HEK293 (cell line): ENCODE results near the gene HMX1.

ENCODE experiments used
- CTCF ChIA-PET: fragments of 350-600 bp; formaldehyde crosslinking; extraction: SDS; loops from one replicate; lab custom pipeline; 2021; ENCODE audit warnings: antibody characterized with exemption; lab: Yijun Ruan, JAX
- POLR2A ChIA-PET: fragments of 300-600 bp; formaldehyde crosslinking; extraction: SDS; loops from one replicate; lab custom pipeline; 2020; ENCODE audit warnings: antibody characterized with exemption, inconsistent platforms; lab: Yijun Ruan, JAX
- H3K27ac ChIP-seq: fragments of 200-500 bp; sonication (Bioruptor generic); 2 replicates; pipeline ENCODE4 v1.5.1; 2014; ENCODE audit warnings: low read depth, low read length, control low read depth, inconsistent platforms; ENCODE audit errors: extremely low read depth
- H3K36me3 ChIP-seq, 2 experiments: fragments of 200-500 bp in 1 of 2; sonication (Bioruptor generic) in 1 of 2; 1 replicate in 1 of 2; 2 replicates in 1 of 2; pipeline ENCODE4 v1.5.1; 2014 to 2017; ENCODE audit warnings: inconsistent platforms in 2 of 2, low read length in 2 of 2; ENCODE audit not compliant: control insufficient read depth in 2 of 2, insufficient read depth in 1 of 2
- H3K4me1 ChIP-seq: fragments of 200-500 bp; sonication (Bioruptor generic); 2 replicates; pipeline ENCODE4 v1.5.1; 2014; ENCODE audit warnings: mild to moderate bottlenecking, low read length, inconsistent platforms; ENCODE audit not compliant: control insufficient read depth, insufficient read depth
- H3K4me3 ChIP-seq: 2 replicates; pipeline ENCODE4 v1.5.1; 2011; ENCODE audit warnings: low read depth, mild to moderate bottlenecking, control low read depth, low read length, moderate library complexity
- H3K9me3 ChIP-seq: fragments of 200-500 bp; sonication (Bioruptor generic); 2 replicates; pipeline ENCODE4 v1.5.1; 2014; ENCODE audit warnings: low read depth, low read length, inconsistent platforms; ENCODE audit not compliant: control insufficient read depth, insufficient read depth
- GFI1B ChIP-seq: fragments of 450-650 bp; formaldehyde crosslinking; IDR thresholded peaks from 2 replicates; pipeline ENCODE4 v1.5.1; 2016; ENCODE audit warnings: missing biosample characterization, missing genetic modification characterization
- KLF1 ChIP-seq: fragments of 450-650 bp; formaldehyde crosslinking; IDR thresholded peaks from 2 replicates; pipeline ENCODE4 v1.5.1; 2016; ENCODE audit warnings: missing biosample characterization, missing genetic modification characterization
- REPIN1 ChIP-seq: fragments of 450-650 bp; formaldehyde crosslinking; IDR thresholded peaks from 2 replicates; pipeline ENCODE4 v1.5.1; 2017; ENCODE audit warnings: missing biosample characterization, missing genetic modification characterization, low read depth
- SCRT1 ChIP-seq: fragments of 450-650 bp; formaldehyde crosslinking; IDR thresholded peaks from 2 replicates; pipeline ENCODE4 v1.5.1; 2016; ENCODE audit warnings: missing biosample characterization, missing genetic modification characterization, borderline replicate concordance
- SP2 ChIP-seq: fragments of 450-650 bp; formaldehyde crosslinking; IDR thresholded peaks from 2 replicates; pipeline ENCODE4 v1.5.1; 2016; ENCODE audit warnings: missing biosample characterization, missing genetic modification characterization
- ZBTB17 ChIP-seq: fragments of 450-650 bp; formaldehyde crosslinking; IDR thresholded peaks from 2 replicates; pipeline ENCODE4 v1.5.1; 2016; ENCODE audit warnings: missing biosample characterization, missing genetic modification characterization
- ZBTB7A ChIP-seq: fragments of 450-650 bp; formaldehyde crosslinking; IDR thresholded peaks from 2 replicates; pipeline ENCODE4 v1.5.1; 2016; ENCODE audit warnings: low read depth, missing biosample characterization, missing genetic modification characterization
- ZFP41 ChIP-seq: fragments of 450-650 bp; formaldehyde crosslinking; IDR thresholded peaks from 2 replicates; pipeline ENCODE4 v1.5.1; 2016; ENCODE audit warnings: missing biosample characterization, missing genetic modification characterization, borderline replicate concordance
- ZNF10 ChIP-seq: fragments of 450-650 bp; formaldehyde crosslinking; IDR thresholded peaks from 2 replicates; pipeline ENCODE4 v1.5.1; 2017; ENCODE audit warnings: missing biosample characterization, missing genetic modification characterization
- ZNF132 ChIP-seq: fragments of 450-650 bp; formaldehyde crosslinking; IDR thresholded peaks from 2 replicates; pipeline ENCODE4 v1.5.1; 2017; ENCODE audit warnings: missing biosample characterization, missing genetic modification characterization, borderline replicate concordance
- ZNF202 ChIP-seq: fragments of 450-650 bp; formaldehyde crosslinking; IDR thresholded peaks from 2 replicates; pipeline ENCODE4 v1.5.1; 2016; ENCODE audit warnings: missing biosample characterization, missing genetic modification characterization, borderline replicate concordance
- ZNF350 ChIP-seq: fragments of 450-650 bp; formaldehyde crosslinking; IDR thresholded peaks from 2 replicates; pipeline ENCODE4 v1.5.0; 2017; ENCODE audit warnings: missing biosample characterization, mild to moderate bottlenecking, missing genetic modification characterization
- ZNF529 ChIP-seq: fragments of 450-650 bp; formaldehyde crosslinking; IDR thresholded peaks from 2 replicates; pipeline ENCODE4 v1.5.1; 2017; ENCODE audit warnings: missing genetic modification characterization, missing biosample characterization; ENCODE audit not compliant: insufficient replicate concordance
- ZNF560 ChIP-seq: fragments of 450-650 bp; formaldehyde crosslinking; IDR thresholded peaks from 2 replicates; pipeline ENCODE4 v1.5.1; 2017; ENCODE audit warnings: missing biosample characterization, missing genetic modification characterization, borderline replicate concordance
- ZNF624 ChIP-seq: fragments of 450-650 bp; formaldehyde crosslinking; IDR thresholded peaks from 2 replicates; pipeline ENCODE4 v1.5.1; 2017; ENCODE audit warnings: missing biosample characterization, missing genetic modification characterization
- ZNF707 ChIP-seq: fragments of 450-650 bp; formaldehyde crosslinking; IDR thresholded peaks from 2 replicates; pipeline ENCODE4 v1.5.1; 2016; ENCODE audit warnings: missing biosample characterization, missing genetic modification characterization
- TF ChIP-seq, protein P1 (sequence below): fragments of 450-650 bp; formaldehyde crosslinking; IDR thresholded peaks from 2 replicates; pipeline ENCODE4 v1.5.0; 2017; ENCODE audit warnings: missing biosample characterization, missing genetic modification characterization, borderline replicate concordance
- TF ChIP-seq, protein P2 (sequence below): fragments of 450-650 bp; formaldehyde crosslinking; IDR thresholded peaks from 2 replicates; pipeline ENCODE4 v1.5.1; 2016; ENCODE audit warnings: missing biosample characterization, missing genetic modification characterization, borderline replicate concordance
- TF ChIP-seq, protein P3 (sequence below): fragments of 450-650 bp; formaldehyde crosslinking; IDR thresholded peaks from 2 replicates; pipeline ENCODE4 v1.5.1; 2016; ENCODE audit warnings: missing biosample characterization, missing genetic modification characterization
- TF ChIP-seq, protein P4 (sequence below): fragments of 450-650 bp; formaldehyde crosslinking; IDR thresholded peaks from 2 replicates; pipeline ENCODE4 v1.5.1; 2016; ENCODE audit warnings: missing biosample characterization, missing genetic modification characterization
- TF ChIP-seq, protein P5 (sequence below): fragments of 450-650 bp; formaldehyde crosslinking; IDR thresholded peaks from 2 replicates; pipeline ENCODE4 v1.5.1; 2016; ENCODE audit warnings: missing biosample characterization, missing genetic modification characterization
- TF ChIP-seq, protein P6 (sequence below): fragments of 450-650 bp; formaldehyde crosslinking; IDR thresholded peaks from 2 replicates; pipeline ENCODE4 v1.5.1; 2016; ENCODE audit warnings: missing biosample characterization, missing genetic modification characterization

Gene HMX1

DNA sequence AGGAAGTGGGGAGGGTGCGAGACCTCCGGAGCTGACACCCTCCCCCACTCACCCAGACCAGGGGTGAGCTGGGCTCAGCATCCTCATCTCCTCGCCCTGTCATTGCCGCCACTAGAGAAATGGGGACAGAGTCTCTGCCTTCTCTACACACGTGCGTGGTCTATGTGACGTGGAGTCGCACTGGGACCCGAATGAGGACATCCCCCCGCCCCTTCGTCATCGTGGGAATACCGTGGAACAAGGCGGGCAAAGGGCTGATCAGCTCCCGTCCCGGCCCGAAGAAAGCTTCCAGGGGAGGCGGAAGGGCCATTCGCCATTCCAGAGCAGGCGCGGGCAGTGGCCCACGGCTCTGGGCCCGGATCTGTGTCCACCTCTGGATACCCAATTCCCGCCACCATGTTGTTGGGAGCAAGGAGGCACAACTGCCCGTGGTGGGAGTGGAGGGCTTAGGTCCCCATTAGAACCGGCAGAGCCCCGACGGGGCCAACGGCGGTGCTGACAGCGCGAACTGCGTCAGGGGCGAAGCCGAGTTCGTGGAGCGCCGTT lies 12.0 kb downstream of the HMX1 start (continued):
- TF ChIP-seq ZBTB17 (tag by site-specific recombination): no peak
- no peak for TF ChIP-seq ZNF132 (tag by site-specific recombination)

DNA sequence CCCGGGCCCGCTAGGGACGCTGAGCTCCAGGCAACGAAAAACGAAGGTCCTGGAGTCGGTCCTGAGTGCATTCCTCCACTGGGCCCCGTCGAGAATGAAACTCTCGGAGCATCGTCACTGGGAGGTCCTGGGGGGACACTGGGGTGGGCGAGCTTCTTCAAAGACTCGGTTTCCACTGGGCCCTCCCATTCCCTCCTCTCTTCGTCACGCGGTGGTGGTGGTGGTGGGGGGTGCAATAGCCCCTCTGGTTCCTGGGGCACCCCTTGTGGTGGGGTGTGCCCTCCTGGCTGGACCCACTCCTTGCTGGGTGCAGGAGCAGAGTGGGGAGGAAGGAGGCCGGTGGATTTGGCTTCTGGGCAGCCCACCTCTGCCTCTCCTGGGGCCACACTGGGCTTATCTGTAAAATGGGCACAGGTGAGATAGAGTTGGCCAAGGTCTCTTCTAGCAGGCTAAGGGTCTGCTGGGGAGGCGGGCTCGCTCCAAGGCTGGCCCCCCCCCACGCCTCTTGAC lies 12.9 kb downstream of the HMX1 start:
- POLR2A ChIA-PET: no interaction called here

More for the DNA sequence above, 12.9 kb downstream of the HMX1 start:
- Histone ChIP-seq H3K4me1 (no peaks in the 10 kb centered on the region), H3K9me3 (no peaks in the 10 kb centered on the region), H3K27ac (no peak overlapping the region), H3K36me3 (no peaks in the 10 kb centered on the region), H3K4me3 (no peak overlapping the region)
- TF ChIP-seq ZNF560: no peak
- TF ChIP-seq, protein P1, sequence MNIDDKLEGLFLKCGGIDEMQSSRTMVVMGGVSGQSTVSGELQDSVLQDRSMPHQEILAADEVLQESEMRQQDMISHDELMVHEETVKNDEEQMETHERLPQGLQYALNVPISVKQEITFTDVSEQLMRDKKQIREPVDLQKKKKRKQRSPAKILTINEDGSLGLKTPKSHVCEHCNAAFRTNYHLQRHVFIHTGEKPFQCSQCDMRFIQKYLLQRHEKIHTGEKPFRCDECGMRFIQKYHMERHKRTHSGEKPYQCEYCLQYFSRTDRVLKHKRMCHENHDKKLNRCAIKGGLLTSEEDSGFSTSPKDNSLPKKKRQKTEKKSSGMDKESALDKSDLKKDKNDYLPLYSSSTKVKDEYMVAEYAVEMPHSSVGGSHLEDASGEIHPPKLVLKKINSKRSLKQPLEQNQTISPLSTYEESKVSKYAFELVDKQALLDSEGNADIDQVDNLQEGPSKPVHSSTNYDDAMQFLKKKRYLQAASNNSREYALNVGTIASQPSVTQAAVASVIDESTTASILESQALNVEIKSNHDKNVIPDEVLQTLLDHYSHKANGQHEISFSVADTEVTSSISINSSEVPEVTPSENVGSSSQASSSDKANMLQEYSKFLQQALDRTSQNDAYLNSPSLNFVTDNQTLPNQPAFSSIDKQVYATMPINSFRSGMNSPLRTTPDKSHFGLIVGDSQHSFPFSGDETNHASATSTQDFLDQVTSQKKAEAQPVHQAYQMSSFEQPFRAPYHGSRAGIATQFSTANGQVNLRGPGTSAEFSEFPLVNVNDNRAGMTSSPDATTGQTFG: no peak
- TF ChIP-seq, protein P2, sequence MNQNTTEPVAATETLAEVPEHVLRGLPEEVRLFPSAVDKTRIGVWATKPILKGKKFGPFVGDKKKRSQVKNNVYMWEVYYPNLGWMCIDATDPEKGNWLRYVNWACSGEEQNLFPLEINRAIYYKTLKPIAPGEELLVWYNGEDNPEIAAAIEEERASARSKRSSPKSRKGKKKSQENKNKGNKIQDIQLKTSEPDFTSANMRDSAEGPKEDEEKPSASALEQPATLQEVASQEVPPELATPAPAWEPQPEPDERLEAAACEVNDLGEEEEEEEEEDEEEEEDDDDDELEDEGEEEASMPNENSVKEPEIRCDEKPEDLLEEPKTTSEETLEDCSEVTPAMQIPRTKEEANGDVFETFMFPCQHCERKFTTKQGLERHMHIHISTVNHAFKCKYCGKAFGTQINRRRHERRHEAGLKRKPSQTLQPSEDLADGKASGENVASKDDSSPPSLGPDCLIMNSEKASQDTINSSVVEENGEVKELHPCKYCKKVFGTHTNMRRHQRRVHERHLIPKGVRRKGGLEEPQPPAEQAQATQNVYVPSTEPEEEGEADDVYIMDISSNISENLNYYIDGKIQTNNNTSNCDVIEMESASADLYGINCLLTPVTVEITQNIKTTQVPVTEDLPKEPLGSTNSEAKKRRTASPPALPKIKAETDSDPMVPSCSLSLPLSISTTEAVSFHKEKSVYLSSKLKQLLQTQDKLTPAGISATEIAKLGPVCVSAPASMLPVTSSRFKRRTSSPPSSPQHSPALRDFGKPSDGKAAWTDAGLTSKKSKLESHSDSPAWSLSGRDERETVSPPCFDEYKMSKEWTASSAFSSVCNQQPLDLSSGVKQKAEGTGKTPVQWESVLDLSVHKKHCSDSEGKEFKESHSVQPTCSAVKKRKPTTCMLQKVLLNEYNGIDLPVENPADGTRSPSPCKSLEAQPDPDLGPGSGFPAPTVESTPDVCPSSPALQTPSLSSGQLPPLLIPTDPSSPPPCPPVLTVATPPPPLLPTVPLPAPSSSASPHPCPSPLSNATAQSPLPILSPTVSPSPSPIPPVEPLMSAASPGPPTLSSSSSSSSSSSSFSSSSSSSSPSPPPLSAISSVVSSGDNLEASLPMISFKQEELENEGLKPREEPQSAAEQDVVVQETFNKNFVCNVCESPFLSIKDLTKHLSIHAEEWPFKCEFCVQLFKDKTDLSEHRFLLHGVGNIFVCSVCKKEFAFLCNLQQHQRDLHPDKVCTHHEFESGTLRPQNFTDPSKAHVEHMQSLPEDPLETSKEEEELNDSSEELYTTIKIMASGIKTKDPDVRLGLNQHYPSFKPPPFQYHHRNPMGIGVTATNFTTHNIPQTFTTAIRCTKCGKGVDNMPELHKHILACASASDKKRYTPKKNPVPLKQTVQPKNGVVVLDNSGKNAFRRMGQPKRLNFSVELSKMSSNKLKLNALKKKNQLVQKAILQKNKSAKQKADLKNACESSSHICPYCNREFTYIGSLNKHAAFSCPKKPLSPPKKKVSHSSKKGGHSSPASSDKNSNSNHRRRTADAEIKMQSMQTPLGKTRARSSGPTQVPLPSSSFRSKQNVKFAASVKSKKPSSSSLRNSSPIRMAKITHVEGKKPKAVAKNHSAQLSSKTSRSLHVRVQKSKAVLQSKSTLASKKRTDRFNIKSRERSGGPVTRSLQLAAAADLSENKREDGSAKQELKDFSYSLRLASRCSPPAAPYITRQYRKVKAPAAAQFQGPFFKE (tag by site-specific recombination): no peak
- TF ChIP-seq KLF1 (tag by site-specific recombination): no peak
- no peak for TF ChIP-seq ZNF529 (tag by site-specific recombination)
- TF ChIP-seq SCRT1 (tag by site-specific recombination): no peak
- TF ChIP-seq, protein P3, sequence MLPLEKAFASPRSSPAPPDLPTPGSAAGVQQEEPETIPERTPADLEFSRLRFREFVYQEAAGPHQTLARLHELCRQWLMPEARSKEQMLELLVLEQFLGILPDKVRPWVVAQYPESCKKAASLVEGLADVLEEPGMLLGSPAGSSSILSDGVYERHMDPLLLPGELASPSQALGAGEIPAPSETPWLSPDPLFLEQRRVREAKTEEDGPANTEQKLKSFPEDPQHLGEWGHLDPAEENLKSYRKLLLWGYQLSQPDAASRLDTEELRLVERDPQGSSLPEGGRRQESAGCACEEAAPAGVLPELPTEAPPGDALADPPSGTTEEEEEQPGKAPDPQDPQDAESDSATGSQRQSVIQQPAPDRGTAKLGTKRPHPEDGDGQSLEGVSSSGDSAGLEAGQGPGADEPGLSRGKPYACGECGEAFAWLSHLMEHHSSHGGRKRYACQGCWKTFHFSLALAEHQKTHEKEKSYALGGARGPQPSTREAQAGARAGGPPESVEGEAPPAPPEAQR (tag by site-specific recombination): no peak
- TF ChIP-seq, protein P4, sequence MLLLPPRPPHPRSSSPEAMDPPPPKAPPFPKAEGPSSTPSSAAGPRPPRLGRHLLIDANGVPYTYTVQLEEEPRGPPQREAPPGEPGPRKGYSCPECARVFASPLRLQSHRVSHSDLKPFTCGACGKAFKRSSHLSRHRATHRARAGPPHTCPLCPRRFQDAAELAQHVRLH (tag by site-specific recombination): no peak
- TF ChIP-seq ZBTB7A (tag by site-specific recombination): no peak
- TF ChIP-seq, protein P5, sequence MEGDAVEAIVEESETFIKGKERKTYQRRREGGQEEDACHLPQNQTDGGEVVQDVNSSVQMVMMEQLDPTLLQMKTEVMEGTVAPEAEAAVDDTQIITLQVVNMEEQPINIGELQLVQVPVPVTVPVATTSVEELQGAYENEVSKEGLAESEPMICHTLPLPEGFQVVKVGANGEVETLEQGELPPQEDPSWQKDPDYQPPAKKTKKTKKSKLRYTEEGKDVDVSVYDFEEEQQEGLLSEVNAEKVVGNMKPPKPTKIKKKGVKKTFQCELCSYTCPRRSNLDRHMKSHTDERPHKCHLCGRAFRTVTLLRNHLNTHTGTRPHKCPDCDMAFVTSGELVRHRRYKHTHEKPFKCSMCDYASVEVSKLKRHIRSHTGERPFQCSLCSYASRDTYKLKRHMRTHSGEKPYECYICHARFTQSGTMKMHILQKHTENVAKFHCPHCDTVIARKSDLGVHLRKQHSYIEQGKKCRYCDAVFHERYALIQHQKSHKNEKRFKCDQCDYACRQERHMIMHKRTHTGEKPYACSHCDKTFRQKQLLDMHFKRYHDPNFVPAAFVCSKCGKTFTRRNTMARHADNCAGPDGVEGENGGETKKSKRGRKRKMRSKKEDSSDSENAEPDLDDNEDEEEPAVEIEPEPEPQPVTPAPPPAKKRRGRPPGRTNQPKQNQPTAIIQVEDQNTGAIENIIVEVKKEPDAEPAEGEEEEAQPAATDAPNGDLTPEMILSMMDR (tag by site-specific recombination): no peak
- TF ChIP-seq ZNF350: no peak
- no peak for TF ChIP-seq ZFP41 (tag by site-specific recombination)
- TF ChIP-seq GFI1B (tag by site-specific recombination): no peak
- TF ChIP-seq, protein P6, sequence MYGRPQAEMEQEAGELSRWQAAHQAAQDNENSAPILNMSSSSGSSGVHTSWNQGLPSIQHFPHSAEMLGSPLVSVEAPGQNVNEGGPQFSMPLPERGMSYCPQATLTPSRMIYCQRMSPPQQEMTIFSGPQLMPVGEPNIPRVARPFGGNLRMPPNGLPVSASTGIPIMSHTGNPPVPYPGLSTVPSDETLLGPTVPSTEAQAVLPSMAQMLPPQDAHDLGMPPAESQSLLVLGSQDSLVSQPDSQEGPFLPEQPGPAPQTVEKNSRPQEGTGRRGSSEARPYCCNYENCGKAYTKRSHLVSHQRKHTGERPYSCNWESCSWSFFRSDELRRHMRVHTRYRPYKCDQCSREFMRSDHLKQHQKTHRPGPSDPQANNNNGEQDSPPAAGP: no peak
- no peak for TF ChIP-seq ZNF624 (tag by site-specific recombination)
- TF ChIP-seq ZNF10 (tag by site-specific recombination): no peak
- no peak for TF ChIP-seq ZNF202
- TF ChIP-seq REPIN1 (tag by site-specific recombination): no peak
- no peak for TF ChIP-seq SP2 (tag by site-specific recombination)
- no peak for TF ChIP-seq ZNF707 (tag by site-specific recombination)
- CTCF ChIA-PET: no interaction called here
